OCI-LY3 (cell line): ENCODE data around the gene PARD3B.

Source experiments
- H2AFZ ChIP-seq: fragments of 200-600, 300-600 bp; shearing (Covaris generic); 2 replicates; pipeline ENCODE4 v1.6.0; 2014; ENCODE audit warnings: antibody characterized with exemption, low read depth, low read length
- H3K27ac ChIP-seq: fragments of 200-600, 300-600 bp; sonication (generic); 2 replicates; pipeline ENCODE4 v1.5.1; 2014; ENCODE audit warnings: mild to moderate bottlenecking, low read length, moderate library complexity, mixed read lengths
- H3K27me3 ChIP-seq: fragments of 200-600, 300-600 bp; sonication (generic); 2 replicates; pipeline ENCODE4 v1.6.1; 2014; ENCODE audit warnings: low read depth, low read length, mixed read lengths
- H3K36me3 ChIP-seq: fragments of 200-600, 300-600 bp; sonication (generic); replicated peaks from 2 replicates; pipeline ENCODE3; 2014; ENCODE audit warnings: low read depth, low read length, mixed read lengths
- H3K4me1 ChIP-seq: fragments of 300-600, 200-600 bp; sonication (generic); 2 replicates; pipeline ENCODE4 v1.6.1; 2014; ENCODE audit warnings: low read length, mixed read lengths
- H3K4me2 ChIP-seq: fragments of 200-600, 300-600 bp; sonication (generic); 2 replicates; pipeline ENCODE4 v1.6.1; 2014; ENCODE audit warnings: low read length, mixed read lengths
- H3K4me3 ChIP-seq: fragments of 300-600, 200-600 bp; sonication (generic); 2 replicates; pipeline ENCODE4 v1.5.1; 2014; ENCODE audit warnings: antibody characterized with exemption, mild to moderate bottlenecking, low read length, moderate library complexity
- H3K79me2 ChIP-seq: fragments of 300-600, 200-600 bp; shearing (Covaris generic); 2 replicates; pipeline ENCODE4 v1.6.1; 2014; ENCODE audit warnings: mild to moderate bottlenecking, low read length, mixed read lengths
- H3K9ac ChIP-seq: fragments of 300-600, 200-600 bp; shearing (Covaris generic); 2 replicates; pipeline ENCODE4 v1.6.0; 2014; ENCODE audit warnings: mild to moderate bottlenecking, low read length, moderate library complexity
- H3K9me3 ChIP-seq: fragments of 200-600, 300-600 bp; shearing (Covaris generic); 2 replicates; pipeline ENCODE4 v1.6.1; 2014; ENCODE audit warnings: low read length, mixed read lengths; ENCODE audit not compliant: insufficient read depth
- H4K20me1 ChIP-seq: fragments of 200-600, 300-600 bp; sonication (generic); 2 replicates; pipeline ENCODE4 v1.6.1; 2016; ENCODE audit warnings: low read length, mixed read lengths; ENCODE audit not compliant: insufficient read depth
- CTCF ChIP-seq: fragments of 200-600, 300-600 bp; sonication (generic); IDR thresholded peaks from 2 replicates; pipeline ENCODE4 v1.5.1; 2014; ENCODE audit warnings: antibody characterized with exemption, low read length, low read depth
- EZH2phosphoT487 ChIP-seq: fragments of 200-600 bp; shearing (Covaris generic); IDR thresholded peaks from 2 replicates; pipeline ENCODE4 v1.6.1; 2018; ENCODE audit warnings: antibody characterized with exemption, mixed run types, low read depth

The PARD3B gene

GRCh38 chr2:204583773-204584172 lies 38.5 kb downstream of the PARD3B start:
- H3K79me2 ChIP-seq, result no peaks in the 10 kb centered on the region
- 0 out of 2 replicates have a peak, but pooled peaks cover 4% of the 10 kb centered on the region for H3K9me3 ChIP-seq
- no peak overlapping the region for H2AFZ ChIP-seq
- H3K4me3 ChIP-seq, result no peak overlapping the region
- H3K27me3 ChIP-seq, result no peaks in the 10 kb centered on the region
- no peak overlapping the region for H3K9ac ChIP-seq
- no peaks in the 10 kb centered on the region for H3K4me1 ChIP-seq
- H3K36me3 ChIP-seq, result no peaks in the 10 kb centered on the region
- no peaks in the 10 kb centered on the region for H4K20me1 ChIP-seq
- H3K4me2 ChIP-seq, result no peak overlapping the region
- H3K27ac ChIP-seq, result no peak overlapping the region
- no peak for TF ChIP-seq EZH2phosphoT487
- TF ChIP-seq CTCF, result no peak

GRCh38 chr2:204585930-204586329 lies 40.7 kb downstream of the PARD3B start:
- no peak overlapping the region for H3K9ac ChIP-seq
- H3K4me1 ChIP-seq, result no peaks in the 10 kb centered on the region
- H3K4me3 ChIP-seq, result no peak overlapping the region
- no peaks in the 10 kb centered on the region for H3K79me2 ChIP-seq
- H3K27me3 ChIP-seq, result no peaks in the 10 kb centered on the region
- TF ChIP-seq EZH2phosphoT487 (no peak), CTCF (no peak)
- H3K4me2 ChIP-seq, result no peak overlapping the region
- H4K20me1 ChIP-seq, result no peaks in the 10 kb centered on the region
- H2AFZ ChIP-seq, result no peak overlapping the region
- no peak overlapping the region for H3K27ac ChIP-seq
- H3K36me3 ChIP-seq, result no peaks in the 10 kb centered on the region
- H3K9me3 ChIP-seq, result 0 out of 2 replicates have a peak, but pooled peaks cover 4% of the 10 kb centered on the region

- Histone ChIP-seq H3K27me3 (no peaks in the 10 kb centered on the region), H3K27ac (no peak overlapping the region)
These were observed 41.3 kb downstream of the PARD3B start for GRCh38 chr2:204586444-204587180.

More at GRCh38 chr2:204586444-204587180, 41.3 kb downstream of the PARD3B start:
- no peaks in the 10 kb centered on the region for H3K4me1 ChIP-seq
- no peaks in the 10 kb centered on the region for H3K36me3 ChIP-seq
- no peak overlapping the region for H3K4me3 ChIP-seq
- no peak overlapping the region for H3K4me2 ChIP-seq
- TF ChIP-seq CTCF (no peak), EZH2phosphoT487 (no peak)
- 0 out of 2 replicates have a peak, but pooled peaks cover 4% of the 10 kb centered on the region for H3K9me3 ChIP-seq
- H3K79me2 ChIP-seq, result no peaks in the 10 kb centered on the region
- H3K9ac ChIP-seq, result no peak overlapping the region
- H4K20me1 ChIP-seq, result no peaks in the 10 kb centered on the region
- H2AFZ ChIP-seq, result no peak overlapping the region
